IPS-18c (cell line): Measurements from ENCODE around the gene CHRNB1.

Experiments
- H3K4me3 ChIP-seq: 2 replicates; pipeline ENCODE4 v1.7.0; 2013; ENCODE audit warnings: low read depth, mild to moderate bottlenecking, low read length, moderate library complexity; ENCODE audit not compliant: insufficient read depth
- H3K9me3 ChIP-seq: one replicate; pipeline ENCODE4 v1.6.1; 2013; ENCODE audit warnings: mild to moderate bottlenecking, low read length, moderate library complexity; ENCODE audit not compliant: control insufficient read depth, insufficient read depth

CHRNB1 gene

GRCh38 chr17:7410634-7411426 lies 34.0 kb upstream of the CHRNB1 start:
- no peaks in the 10 kb centered on the region for H3K9me3 ChIP-seq
- no peak overlapping the region for H3K4me3 ChIP-seq

GRCh38 chr17:7411427-7411750 lies 33.5 kb upstream of the CHRNB1 start:
- no peak overlapping the region for H3K4me3 ChIP-seq
- H3K9me3 ChIP-seq: no peaks in the 10 kb centered on the region

GRCh38 chr17:7413346-7413985 lies 31.4 kb upstream of the CHRNB1 start:
- no peak overlapping the region for H3K4me3 ChIP-seq
- H3K9me3 ChIP-seq: no peaks in the 10 kb centered on the region

GRCh38 chr17:7414837-7415236 lies 30.0 kb upstream of the CHRNB1 start:
- no peaks in the 10 kb centered on the region for H3K9me3 ChIP-seq
- H3K4me3 ChIP-seq: no peak overlapping the region

GRCh38 chr17:7415784-7416183 lies 29.1 kb upstream of the CHRNB1 start:
- Histone ChIP-seq H3K9me3 (no peaks in the 10 kb centered on the region), H3K4me3 (no peak overlapping the region)

GRCh38 chr17:7416323-7416722 lies 28.5 kb upstream of the CHRNB1 start:
- H3K9me3 ChIP-seq: no peaks in the 10 kb centered on the region
- no peak overlapping the region for H3K4me3 ChIP-seq

GRCh38 chr17:7417056-7417655 lies 27.7 kb upstream of the CHRNB1 start:
- Histone ChIP-seq H3K9me3 (no peaks in the 10 kb centered on the region), H3K4me3 (no peak overlapping the region)

- H3K4me3 ChIP-seq: no peak overlapping the region; the same call in 1 of the 2 replicates
- no peaks in the 10 kb centered on the region for H3K9me3 ChIP-seq
These were observed 26.2 kb upstream of the CHRNB1 start for GRCh38 chr17:7418472-7419152.

- Histone ChIP-seq H3K4me3 (no peak within 1 kb of the TSS), H3K9me3 (no peaks in the 10 kb centered on the region)
These were observed 24.8 kb upstream of the CHRNB1 start, which contains the start of gene SPEM1 for GRCh38 chr17:7419819-7420610. Gene SPEM1, plus strand, starts transcription at chr17:7420324. Its CDS starts 61 bp downstream, at chr17:7420385.

- no peak overlapping the region for H3K4me3 ChIP-seq
- H3K9me3 ChIP-seq: no peaks in the 10 kb centered on the region
These were observed 23.7 kb upstream of the CHRNB1 start for GRCh38 chr17:7421186-7421585.

GRCh38 chr17:7423679-7424078 lies 21.2 kb upstream of the CHRNB1 start:
- H3K9me3 ChIP-seq: no peaks in the 10 kb centered on the region
- no peak overlapping the region for H3K4me3 ChIP-seq

- H3K9me3 ChIP-seq: no peaks in the 10 kb centered on the region
- H3K4me3 ChIP-seq: no peak within 1 kb of the TSS
These were observed 19.5 kb upstream of the CHRNB1 start, which contains the start of gene SPEM2 for GRCh38 chr17:7425316-7425715. Gene SPEM2, plus strand, starts transcription at chr17:7425616. Its CDS starts 73 bp downstream, at chr17:7425689.

- no peak overlapping the region for H3K4me3 ChIP-seq
- H3K9me3 ChIP-seq: no peaks in the 10 kb centered on the region
These were observed 19.1 kb upstream of the CHRNB1 start for GRCh38 chr17:7425756-7426155.

- no peak overlapping the region for H3K4me3 ChIP-seq
These were observed 18.5 kb upstream of the CHRNB1 start for GRCh38 chr17:7426203-7426863.

GRCh38 chr17:7426896-7427489 lies 17.9 kb upstream of the CHRNB1 start:
- no peak overlapping the region for H3K4me3 ChIP-seq
- no peaks in the 10 kb centered on the region for H3K9me3 ChIP-seq

More at GRCh38 chr17:7426203-7426863, 18.5 kb upstream of the CHRNB1 start:
- H3K9me3 ChIP-seq: no peaks in the 10 kb centered on the region

GRCh38 chr17:7427549-7427948 lies 17.3 kb upstream of the CHRNB1 start:
- Histone ChIP-seq H3K9me3 (no peaks in the 10 kb centered on the region), H3K4me3 (no peak overlapping the region)
